IMR-90 (cell line): Measurements from ENCODE around the gene NOL12. TPM values are rescaled to one million over a fixed set of nuclear protein-coding genes. Genes with fewer than 3 reads are reported as not detected.

Source experiments
- FOS ChIP-seq: fragments of 150-350 bp; IDR thresholded peaks from 2 replicates; pipeline ENCODE4 v1.6.1; 2016; ENCODE audit warnings: low read depth, low read length
- MAFK ChIP-seq: IDR thresholded peaks from 2 replicates; pipeline ENCODE4 v1.6.1; 2012; ENCODE audit warnings: low read depth, low read length, improper control_type of control experiment
- NFE2L2 ChIP-seq: fragments of 150-350 bp; IDR thresholded peaks from 2 replicates; pipeline ENCODE4 v1.6.1; 2016; ENCODE audit warnings: low read depth, mild to moderate bottlenecking, low read length
- polyA plus RNA-seq, 3 experiments: library from polyadenylated mRNA; depleted of rRNA; stranded (reverse); fragments of >200 nt; gene quantifications; 2 replicates each; pipeline ENCODE4 v1.2.3, GENCODE V29; 2012; ENCODE audit warnings: low replicate concordance in 1 of 3
- total RNA-seq: library from RNA; depleted of rRNA; stranded (reverse); fragments of >200 nt; gene quantifications from 2 replicates; pipeline ENCODE4 v1.2.3, GENCODE V29; 2012

Gene NOL12
- total and polyA plus RNA-seq, 2 of the 4 experiments (the other 2 are of a cell fraction), result 16.0 to 25.6 TPM

DNA sequence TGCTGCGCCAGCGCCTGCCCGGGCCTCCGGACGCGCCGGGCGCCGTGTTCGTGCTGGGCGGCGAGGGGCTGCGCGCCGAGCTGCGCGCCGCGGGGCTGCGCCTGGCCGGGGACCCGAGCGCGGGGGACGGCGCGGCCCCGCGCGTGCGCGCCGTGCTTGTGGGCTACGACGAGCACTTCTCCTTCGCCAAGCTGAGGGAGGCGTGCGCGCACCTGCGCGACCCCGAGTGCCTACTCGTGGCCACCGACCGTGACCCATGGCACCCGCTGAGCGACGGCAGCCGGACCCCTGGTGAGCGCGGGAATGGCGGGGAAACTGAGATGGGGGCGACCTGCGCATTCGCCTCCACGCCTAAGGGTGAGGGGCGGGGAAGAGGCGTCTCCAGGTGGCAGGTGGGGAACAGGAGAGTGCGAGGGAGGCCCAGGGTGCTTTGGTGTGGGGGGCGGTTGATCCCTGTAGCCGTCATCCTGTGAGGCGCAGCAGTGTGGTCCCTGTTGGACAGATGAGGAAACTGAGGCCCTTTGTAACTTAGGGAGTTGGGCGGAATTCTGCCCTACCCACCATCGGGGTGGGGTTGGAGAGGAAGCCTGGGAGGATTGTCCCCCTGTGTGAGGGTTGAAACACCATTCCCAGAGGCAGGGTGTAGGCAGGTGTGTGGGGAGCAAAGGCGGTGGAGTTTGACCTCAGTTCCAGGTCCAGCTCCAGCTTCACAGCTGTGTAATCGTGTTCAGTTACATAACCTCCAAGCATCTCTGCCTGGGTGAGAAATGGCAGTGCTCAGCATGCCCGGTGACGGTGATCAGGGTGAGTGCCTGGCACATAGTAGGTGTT, 26.9 kb upstream of the NOL12 start (continued):
- TF ChIP-seq MAFK (no peak), FOS (no peak), NFE2L2 (no peak)
